Tibial artery (tissue), 4 donors: ENCODE results near the gene TRPV5.

Experiments
- DNase-seq, 2 donors: peaks; one replicate each; pipeline ENCODE4 v3.0.0-alpha.2; 2019
- H3K27ac ChIP-seq, 2 donors: fragments of 200-600 bp; sonication (generic) in 1 of 2; 1 replicate in 1 of 2; 2 replicates in 1 of 2; pipeline ENCODE4 v1.5.1; 2018 to 2019; ENCODE audit warnings: mild to moderate bottlenecking in 1 of 2
- H3K27me3 ChIP-seq, 2 donors: fragments of 200-600 bp; sonication (generic) in 1 of 2; one replicate each; pipeline versions ENCODE4 v1.5.1 to v1.6.0; 2016 to 2019
- H3K36me3 ChIP-seq, 3 donors: fragments of 200-600 bp; sonication (generic) in 2 of 3; one replicate each; pipeline ENCODE4 v1.5.1; 2016 to 2019; ENCODE audit warnings: mild to moderate bottlenecking in 2 of 3
- H3K4me1 ChIP-seq, 4 donors: fragments of 200-600 bp; sonication (generic) in 2 of 4; 1 replicate in 3 of 4; 2 replicates in 1 of 4; pipeline ENCODE4 v1.5.1; 2016 to 2019
- H3K4me3 ChIP-seq, 2 donors: fragments of 200-600 bp; sonication (generic) in 1 of 2; 1 replicate in 1 of 2; 2 replicates in 1 of 2; pipeline ENCODE4 v1.5.1; 2018 to 2019; ENCODE audit warnings: mild to moderate bottlenecking in 2 of 2
- H3K9me3 ChIP-seq, 3 donors: fragments of 200-600 bp; sonication (generic) in 1 of 3; one replicate each; pipeline ENCODE4 v1.5.1; 2016 to 2019
- intact Hi-C: fragments of 100-400 bp; cut with DNase I; formaldehyde crosslinking; loops from one replicate; pipeline ENCODE4 v1.15.0; 2023; ENCODE audit warnings: low total_unique reads
- TF ChIP-seq, protein P1 (sequence below), 2 experiments: fragments of 200-600 bp in 1 of 2; fragments of 450-650 bp in 1 of 2; IDR thresholded peaks; one replicate each; pipeline ENCODE4 v1.5.1; 2017 to 2019; ENCODE audit warnings: antibody characterized with exemption in 2 of 2, mild to moderate bottlenecking in 1 of 2, moderate library complexity in 1 of 2

Gene TRPV5

DNA sequence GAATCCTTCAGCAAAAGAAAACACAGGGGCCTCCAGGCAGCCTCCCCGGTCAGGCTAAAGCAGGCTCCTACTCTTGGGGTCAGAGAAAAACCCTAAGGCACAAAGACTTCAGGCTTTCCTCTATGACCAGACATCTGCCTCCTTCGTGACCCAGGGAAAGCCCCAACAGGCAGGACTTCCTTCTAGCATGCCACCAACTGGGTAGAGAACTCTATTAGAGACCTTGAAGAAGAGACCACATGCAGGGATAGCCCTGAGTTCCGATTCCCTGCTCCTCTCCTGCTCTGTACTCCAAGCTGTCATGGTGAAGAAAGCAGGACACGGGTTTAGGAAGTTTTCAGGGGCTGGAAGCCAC, 49.3 kb downstream of the TRPV5 start:
- Histone ChIP-seq H3K27me3 (peaks cover 0 to 36% of the 10 kb centered on the region in 2 donors), H3K4me1 (peaks cover 0 to 6% (median 0%) of the 10 kb centered on the region in 4 donors), H3K27ac (no peak overlapping the region), H3K9me3 (no peaks in the 10 kb centered on the region), H3K36me3 (no peaks in the 10 kb centered on the region), H3K4me3 (no peak overlapping the region)
- TF ChIP-seq, protein P1, sequence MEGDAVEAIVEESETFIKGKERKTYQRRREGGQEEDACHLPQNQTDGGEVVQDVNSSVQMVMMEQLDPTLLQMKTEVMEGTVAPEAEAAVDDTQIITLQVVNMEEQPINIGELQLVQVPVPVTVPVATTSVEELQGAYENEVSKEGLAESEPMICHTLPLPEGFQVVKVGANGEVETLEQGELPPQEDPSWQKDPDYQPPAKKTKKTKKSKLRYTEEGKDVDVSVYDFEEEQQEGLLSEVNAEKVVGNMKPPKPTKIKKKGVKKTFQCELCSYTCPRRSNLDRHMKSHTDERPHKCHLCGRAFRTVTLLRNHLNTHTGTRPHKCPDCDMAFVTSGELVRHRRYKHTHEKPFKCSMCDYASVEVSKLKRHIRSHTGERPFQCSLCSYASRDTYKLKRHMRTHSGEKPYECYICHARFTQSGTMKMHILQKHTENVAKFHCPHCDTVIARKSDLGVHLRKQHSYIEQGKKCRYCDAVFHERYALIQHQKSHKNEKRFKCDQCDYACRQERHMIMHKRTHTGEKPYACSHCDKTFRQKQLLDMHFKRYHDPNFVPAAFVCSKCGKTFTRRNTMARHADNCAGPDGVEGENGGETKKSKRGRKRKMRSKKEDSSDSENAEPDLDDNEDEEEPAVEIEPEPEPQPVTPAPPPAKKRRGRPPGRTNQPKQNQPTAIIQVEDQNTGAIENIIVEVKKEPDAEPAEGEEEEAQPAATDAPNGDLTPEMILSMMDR (IDR thresholded peaks at IDR 0.05): no peak
- intact Hi-C loops: no loop called here
- DNase-seq: peak in 1 of 2 donors; percentile 14

DNA sequence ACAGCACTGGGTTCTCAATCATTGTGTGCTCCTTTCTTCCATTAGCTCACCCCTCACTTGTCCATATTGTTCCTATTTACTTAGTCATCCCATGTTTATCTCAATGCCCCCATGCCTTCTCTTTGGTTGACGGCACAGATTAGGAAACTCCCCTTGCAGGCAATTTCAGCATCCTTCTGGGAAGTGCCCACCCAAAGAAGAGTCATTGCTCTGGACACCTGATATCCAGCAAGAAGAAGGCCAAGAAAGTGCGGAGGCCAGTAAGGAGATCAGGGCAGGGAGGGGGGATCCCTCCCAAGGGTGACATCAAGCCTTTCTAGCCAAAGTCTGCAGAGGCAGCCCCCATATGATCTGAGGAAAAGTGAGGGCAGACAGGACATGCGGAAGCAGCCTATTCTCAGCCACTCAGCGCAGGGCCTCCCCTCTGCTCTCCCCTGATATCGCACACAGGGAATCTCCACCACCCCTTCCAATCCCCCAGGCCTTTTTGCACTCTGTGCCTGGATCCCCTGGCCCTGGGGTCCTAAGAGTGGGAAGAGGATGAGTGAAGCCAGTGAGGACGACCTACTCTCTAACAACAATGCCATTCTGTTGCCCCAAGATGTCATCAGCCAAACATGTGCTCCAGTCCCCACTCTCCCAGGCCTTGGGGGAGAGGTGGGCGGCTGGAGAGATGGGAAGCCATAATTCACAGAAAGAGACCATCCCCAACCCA, 49.8 kb downstream of the TRPV5 start:
- Histone ChIP-seq H3K27ac (no peak overlapping the region), H3K36me3 (no peaks in the 10 kb centered on the region), H3K4me3 (no peak overlapping the region), H3K27me3 (peaks cover 0 to 37% of the 10 kb centered on the region in 2 donors), H3K4me1 (peaks cover 0 to 6% (median 0%) of the 10 kb centered on the region in 4 donors), H3K9me3 (no peaks in the 10 kb centered on the region)
- DNase-seq: peak in 1 of 2 donors; percentile 9
- TF ChIP-seq, protein P1 (IDR thresholded peaks at IDR 0.05): no peak
- intact Hi-C loops: no loop called here

DNA sequence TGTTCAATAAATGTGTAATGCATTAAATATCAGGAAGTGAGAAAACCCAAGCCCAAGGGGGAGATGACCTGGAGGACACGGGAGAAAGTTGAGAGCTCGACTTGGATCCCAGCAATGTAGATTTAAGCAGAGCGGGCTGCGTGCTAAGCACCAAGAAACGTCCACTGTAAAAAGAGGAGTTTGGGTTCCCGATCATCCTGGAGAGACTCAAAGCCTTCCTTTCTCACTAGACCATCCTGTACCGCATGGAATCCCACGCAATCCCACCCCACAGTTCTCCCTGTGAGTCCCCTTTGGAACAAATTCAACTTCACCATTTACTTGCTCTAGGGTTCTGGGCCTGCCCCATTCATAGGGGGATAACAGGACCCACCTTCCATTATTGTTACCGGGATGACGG, 50.4 kb downstream of the TRPV5 start:
- intact Hi-C loops: no loop called here
- peak in 1 of 2 donors; percentile 7 for DNase-seq
- peaks cover 0 to 35% of the 10 kb centered on the region in 2 donors for H3K27me3 ChIP-seq
- H3K4me3 ChIP-seq: no peak overlapping the region
- H3K9me3 ChIP-seq: no peaks in the 10 kb centered on the region
- TF ChIP-seq, protein P1 (IDR thresholded peaks at IDR 0.05): no peak
- H3K27ac ChIP-seq: no peak overlapping the region
- H3K36me3 ChIP-seq: no peaks in the 10 kb centered on the region
- H3K4me1 ChIP-seq: peaks cover 0 to 6% (median 0%) of the 10 kb centered on the region in 4 donors

DNA sequence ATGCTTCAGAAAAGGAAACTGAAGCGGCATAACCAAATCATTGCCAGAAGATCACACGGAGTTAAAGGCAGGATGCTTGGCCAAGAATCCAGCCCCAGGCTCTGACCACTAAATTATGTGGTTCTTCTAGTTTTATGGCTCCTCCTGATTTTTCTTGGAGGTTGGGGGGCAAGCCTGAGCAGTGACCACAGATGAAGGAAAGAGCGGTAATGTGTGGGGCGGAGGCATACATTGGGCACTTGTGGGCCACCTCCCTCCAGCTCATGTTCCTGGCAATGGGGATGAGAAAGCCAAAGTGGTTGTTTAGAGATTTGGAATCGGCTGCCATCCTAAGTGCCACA, 51.2 kb downstream of the TRPV5 start:
- DNase-seq: no peak
- peaks cover 0 to 2% (median 0%) of the 10 kb centered on the region in 3 donors for H3K36me3 ChIP-seq
- H3K27me3 ChIP-seq: peaks cover 0 to 35% of the 10 kb centered on the region in 2 donors
- H3K9me3 ChIP-seq: no peaks in the 10 kb centered on the region
- H3K4me3 ChIP-seq: no peak overlapping the region
- peaks cover 0 to 6% (median 0%) of the 10 kb centered on the region in 4 donors for H3K4me1 ChIP-seq
- H3K27ac ChIP-seq: no peak overlapping the region
- intact Hi-C loops: no loop called here
- TF ChIP-seq, protein P1 (IDR thresholded peaks at IDR 0.05): no peak

DNA sequence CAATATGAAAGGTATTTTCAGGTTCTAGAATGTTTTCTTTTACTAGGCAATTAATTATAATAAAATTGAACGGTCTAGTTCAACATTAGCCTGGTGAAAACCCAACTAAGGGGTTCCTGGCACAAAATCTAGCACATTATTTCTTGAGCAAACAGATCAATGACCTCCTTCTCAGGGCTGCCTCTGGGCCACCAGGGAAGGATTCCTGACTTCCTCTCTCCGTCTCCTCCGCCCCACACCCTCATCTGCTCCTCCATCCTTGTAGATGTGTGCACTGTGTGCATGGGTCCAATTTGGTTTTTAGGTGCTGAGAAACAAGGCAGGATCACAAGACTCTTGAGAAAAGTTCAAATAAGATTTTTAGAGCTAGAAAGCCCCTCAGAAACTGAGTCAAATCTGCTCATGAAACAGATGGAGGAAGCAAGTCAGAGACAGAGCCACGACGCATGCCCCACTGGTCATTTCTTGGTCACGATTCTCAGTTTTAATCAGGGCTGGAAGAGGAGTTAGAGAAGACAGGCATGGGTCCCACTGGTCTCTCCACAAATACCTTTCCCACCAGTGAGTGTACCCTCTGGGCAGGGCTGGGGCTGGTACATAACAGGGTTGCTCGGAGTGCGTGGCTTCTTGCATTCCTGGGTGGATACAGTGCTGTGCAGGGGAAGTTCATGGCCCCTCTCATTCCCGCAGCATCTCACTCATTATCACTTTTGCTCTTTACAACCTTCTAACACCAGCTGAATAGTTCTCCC, 51.8 kb downstream of the TRPV5 start:
- peak in 1 of 2 donors; percentile 15 for DNase-seq
- Histone ChIP-seq H3K9me3 (no peaks in the 10 kb centered on the region), H3K27me3 (peaks cover 0 to 39% of the 10 kb centered on the region in 2 donors), H3K4me1 (peaks cover 0 to 6% (median 0%) of the 10 kb centered on the region in 4 donors), H3K4me3 (no peak overlapping the region), H3K36me3 (peaks cover 0 to 7% (median 0%) of the 10 kb centered on the region in 3 donors), H3K27ac (no peak overlapping the region)
- intact Hi-C loops: no loop called here
- TF ChIP-seq, protein P1 (IDR thresholded peaks at IDR 0.05): no peak
